ENCODE measurements around the gene GID4.

GID4 gene

DNA sequence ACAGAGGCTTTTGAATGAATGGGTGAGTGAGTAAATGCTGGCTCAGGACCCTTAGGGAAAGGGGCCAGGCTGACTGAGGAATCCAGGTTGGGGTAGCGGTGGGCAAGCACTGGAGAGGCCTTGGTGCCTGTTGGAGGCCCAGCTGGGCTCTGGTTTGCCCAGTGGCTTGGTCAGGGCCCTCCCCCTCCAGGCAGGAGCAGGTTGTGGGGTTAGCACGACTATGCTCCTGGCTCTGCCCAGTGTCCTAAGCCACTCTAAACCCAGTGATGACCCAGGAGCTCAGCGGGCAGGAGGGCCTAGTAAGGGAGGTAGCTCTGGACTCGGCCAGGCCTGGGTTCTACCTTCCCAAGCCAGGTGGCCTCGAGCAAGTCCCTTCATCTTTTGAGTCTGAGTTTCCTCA, 76.9 kb downstream of the GID4 start:
- in situ Hi-C loops (cut with HindIII; ENCODE audit: low sequenced_read_pairs): no loop called here
- H3K4me3 ChIP-seq (ENCODE audit: low read depth, low read length): no peak overlapping the region
- no peak for DNase-seq (ENCODE audit: low read depth)
- no peak for TF ChIP-seq CTCF (IDR thresholded peaks at IDR 0.05; ENCODE audit: low read depth, low read length, missing control alignments)

- TF ChIP-seq CTCF (IDR thresholded peaks at IDR 0.05; ENCODE audit: low read depth, low read length, missing control alignments): no peak
- no peak overlapping the region for H3K4me3 ChIP-seq (ENCODE audit: low read depth, low read length)
- DNase-seq (ENCODE audit: low read depth): no peak
- in situ Hi-C loops (cut with HindIII; ENCODE audit: low sequenced_read_pairs): no loop called here
Measured at GRCh38 chr17:18117533-18117932, 78.3 kb downstream of the GID4 start.
